DND-41 (cell line): ENCODE data around the gene TXNDC11.

Source experiments
- ATAC-seq: fragments of 200-7000 bp; cut with Tn5 transposase; 3 replicates; pipeline ENCODE4 v1.9.1; 2021; ENCODE audit warnings: low read depth; ENCODE audit not compliant: insufficient read depth
- DNase-seq: peaks from one replicate; pipeline ENCODE4 v3.0.0-alpha.2; 2020
- H2AFZ ChIP-seq: 2 replicates; pipeline ENCODE4 v1.6.0; 2012; ENCODE audit warnings: low read depth, low read length
- H3K27ac ChIP-seq: 2 replicates; pipeline ENCODE4 v1.5.1; 2012; ENCODE audit warnings: low read length, inconsistent platforms
- H3K27me3 ChIP-seq: fragments of 200-600 bp; sonication (generic); 2 replicates; pipeline ENCODE4 v1.6.0; 2012; ENCODE audit warnings: low read length, mild to moderate bottlenecking, inconsistent platforms; ENCODE audit not compliant: insufficient read depth, poor library complexity
- H3K36me3 ChIP-seq: 2 replicates; pipeline ENCODE4 v1.5.1; 2012; ENCODE audit warnings: low read length, inconsistent platforms; ENCODE audit not compliant: insufficient read depth
- H3K4me1 ChIP-seq: 2 replicates; pipeline ENCODE4 v1.5.1; 2012; ENCODE audit warnings: mild to moderate bottlenecking, low read length; ENCODE audit not compliant: insufficient read depth
- H3K4me2 ChIP-seq: 2 replicates; pipeline ENCODE4 v1.6.0; 2012; ENCODE audit warnings: mild to moderate bottlenecking, moderate library complexity, low read length, inconsistent platforms; ENCODE audit not compliant: insufficient read depth
- H3K4me3 ChIP-seq, 2 experiments: fragments of 200-600 bp in 1 of 2; shearing (Covaris generic) in 1 of 2; 2 replicates each; pipeline ENCODE4 v1.5.1; 2012 to 2016; ENCODE audit warnings: inconsistent platforms in 2 of 2, low read length in 2 of 2, mild to moderate bottlenecking in 2 of 2, low read depth in 1 of 2, moderate library complexity in 1 of 2
- H3K79me2 ChIP-seq: 2 replicates; pipeline ENCODE4 v1.6.0; 2012; ENCODE audit warnings: low read length, inconsistent platforms; ENCODE audit not compliant: insufficient read depth
- H3K9ac ChIP-seq: 2 replicates; pipeline ENCODE4 v1.6.0; 2012; ENCODE audit warnings: low read depth, mild to moderate bottlenecking, inconsistent platforms, low read length, moderate library complexity
- H3K9me3 ChIP-seq: 2 replicates; pipeline ENCODE4 v1.5.1; 2012; ENCODE audit warnings: low read length, moderate library complexity, mild to moderate bottlenecking, inconsistent platforms; ENCODE audit not compliant: insufficient read depth, severe bottlenecking
- H4K20me1 ChIP-seq: 2 replicates; pipeline ENCODE4 v1.6.0; 2012; ENCODE audit warnings: low read length; ENCODE audit not compliant: insufficient read depth
- EZH2 ChIP-seq: IDR thresholded peaks from 3 replicates; pipeline ENCODE4 v1.6.1; 2012; ENCODE audit warnings: borderline replicate concordance, low read depth, mild to moderate bottlenecking, moderate library complexity, low read length, inconsistent platforms; ENCODE audit not compliant: severe bottlenecking
- TF ChIP-seq, protein P1 (sequence below): IDR thresholded peaks from 2 replicates; pipeline ENCODE4 v1.5.1; 2012; ENCODE audit warnings: borderline replicate concordance, low read length, moderate library complexity, mild to moderate bottlenecking; ENCODE audit not compliant: poor library complexity, severe bottlenecking; ENCODE audit errors: extremely low read depth

The TXNDC11 gene

DNA sequence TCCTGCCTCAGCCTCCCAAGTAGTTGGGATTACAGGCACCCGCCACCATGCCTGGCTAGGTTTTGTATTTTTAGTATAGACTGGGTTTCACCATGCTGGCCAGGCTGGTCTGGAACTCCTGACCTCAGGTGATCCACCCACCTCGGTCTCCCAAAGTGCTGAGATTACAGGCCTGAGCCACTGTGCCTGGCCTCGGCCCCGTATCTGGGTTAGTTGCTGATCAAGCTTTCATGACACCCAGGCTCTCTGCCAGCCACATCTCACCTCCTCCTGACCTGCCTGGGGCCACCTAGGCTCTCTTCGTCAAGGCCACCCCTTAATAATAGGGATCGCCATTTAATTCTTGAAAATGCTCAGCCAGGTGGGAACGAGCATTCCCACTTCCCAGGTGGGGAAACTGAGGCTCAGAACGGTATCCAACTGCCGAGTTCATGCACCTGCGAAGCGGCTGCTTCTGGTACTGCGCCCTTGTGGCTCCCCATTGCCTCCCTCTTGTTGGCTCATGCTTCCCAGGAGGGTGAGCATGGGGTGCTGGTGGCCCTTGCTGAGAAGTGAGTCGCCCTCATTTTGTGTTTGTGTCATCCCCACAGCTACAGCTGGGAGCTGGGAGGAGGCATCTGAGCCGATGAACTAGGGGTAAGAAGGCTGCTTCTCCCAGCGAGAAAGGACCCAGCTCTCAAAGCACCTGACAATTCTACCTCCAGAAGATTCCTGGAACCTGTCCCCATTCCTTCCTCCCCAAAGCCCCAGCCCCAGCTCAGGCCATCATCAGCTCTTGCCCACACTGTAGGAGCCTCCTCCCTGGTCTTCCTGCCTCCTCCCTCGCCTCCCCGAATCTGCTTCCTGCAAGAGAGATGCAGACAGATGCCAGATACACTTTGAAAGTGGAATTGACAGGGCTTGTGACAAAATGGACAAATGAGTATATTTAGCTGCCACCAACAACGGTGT, 91.7 kb downstream of the TXNDC11 start:
- Histone ChIP-seq H3K27me3 (no peaks in the 10 kb centered on the region), H4K20me1 (no peaks in the 10 kb centered on the region), H3K9ac (no peak overlapping the region), H3K4me1 (peaks cover 25% of the 10 kb centered on the region), H3K36me3 (no peaks in the 10 kb centered on the region), H3K4me3 (no peak overlapping the region), H2AFZ (no peak overlapping the region), H3K27ac (no peak overlapping the region), H3K79me2 (no peaks in the 10 kb centered on the region), H3K9me3 (no peaks in the 10 kb centered on the region), H3K4me2 (no peak overlapping the region)
- no peak for TF ChIP-seq EZH2
- TF ChIP-seq, protein P1, sequence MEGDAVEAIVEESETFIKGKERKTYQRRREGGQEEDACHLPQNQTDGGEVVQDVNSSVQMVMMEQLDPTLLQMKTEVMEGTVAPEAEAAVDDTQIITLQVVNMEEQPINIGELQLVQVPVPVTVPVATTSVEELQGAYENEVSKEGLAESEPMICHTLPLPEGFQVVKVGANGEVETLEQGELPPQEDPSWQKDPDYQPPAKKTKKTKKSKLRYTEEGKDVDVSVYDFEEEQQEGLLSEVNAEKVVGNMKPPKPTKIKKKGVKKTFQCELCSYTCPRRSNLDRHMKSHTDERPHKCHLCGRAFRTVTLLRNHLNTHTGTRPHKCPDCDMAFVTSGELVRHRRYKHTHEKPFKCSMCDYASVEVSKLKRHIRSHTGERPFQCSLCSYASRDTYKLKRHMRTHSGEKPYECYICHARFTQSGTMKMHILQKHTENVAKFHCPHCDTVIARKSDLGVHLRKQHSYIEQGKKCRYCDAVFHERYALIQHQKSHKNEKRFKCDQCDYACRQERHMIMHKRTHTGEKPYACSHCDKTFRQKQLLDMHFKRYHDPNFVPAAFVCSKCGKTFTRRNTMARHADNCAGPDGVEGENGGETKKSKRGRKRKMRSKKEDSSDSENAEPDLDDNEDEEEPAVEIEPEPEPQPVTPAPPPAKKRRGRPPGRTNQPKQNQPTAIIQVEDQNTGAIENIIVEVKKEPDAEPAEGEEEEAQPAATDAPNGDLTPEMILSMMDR, result no peak
- no peak for ATAC-seq
- DNase-seq, result no peak

DNA sequence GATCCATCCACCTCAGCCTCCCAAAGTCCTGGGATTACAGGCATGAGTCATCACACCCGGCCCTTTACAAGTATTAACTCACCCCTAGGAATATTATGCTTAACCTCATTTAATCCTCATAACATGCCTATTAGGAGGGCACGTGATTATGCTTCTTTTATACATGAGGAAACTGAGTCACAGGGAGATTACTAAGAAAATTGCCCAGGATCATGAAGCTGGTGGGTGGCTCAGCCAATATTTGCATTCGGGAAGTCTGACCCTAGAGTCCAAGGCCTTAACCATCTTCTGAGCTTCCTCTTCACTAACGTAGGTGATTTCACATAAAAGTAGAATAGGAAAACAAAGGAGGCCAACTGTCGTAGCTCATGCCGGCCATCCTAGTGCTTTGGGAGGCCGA, 93.4 kb downstream of the TXNDC11 start:
- peaks cover 13% of the 10 kb centered on the region for H3K4me1 ChIP-seq
- no peak overlapping the region for H3K27ac ChIP-seq
- H3K4me3 ChIP-seq, result no peak overlapping the region
- no peaks in the 10 kb centered on the region for H3K79me2 ChIP-seq
- no peak for TF ChIP-seq EZH2
- TF ChIP-seq, protein P1, result no peak
- H3K27me3 ChIP-seq, result no peaks in the 10 kb centered on the region
- ATAC-seq (no peak), DNase-seq (no peak)
- no peaks in the 10 kb centered on the region for H4K20me1 ChIP-seq
- no peaks in the 10 kb centered on the region for H3K9me3 ChIP-seq
- H2AFZ ChIP-seq, result no peak overlapping the region
- H3K9ac ChIP-seq, result no peak overlapping the region
- no peaks in the 10 kb centered on the region for H3K36me3 ChIP-seq
- no peak overlapping the region for H3K4me2 ChIP-seq

DNA sequence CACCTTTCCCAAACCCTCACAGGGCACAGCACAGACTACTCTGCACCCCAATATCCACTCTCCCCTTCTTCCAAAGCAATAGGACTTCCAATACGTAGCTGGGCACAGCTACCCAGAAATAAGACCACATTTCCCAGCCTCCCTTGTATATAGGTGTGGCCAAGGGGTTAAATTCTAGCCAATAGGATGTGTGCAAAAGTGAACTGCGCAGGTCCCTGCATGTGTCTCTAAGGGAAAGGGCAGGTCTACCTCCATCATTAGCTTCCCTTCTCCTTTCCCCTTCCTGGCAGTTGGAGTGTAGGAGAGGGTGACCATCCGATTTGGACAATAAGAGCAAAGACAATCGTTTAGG, 99.9 kb downstream of the TXNDC11 start:
- no peak for TF ChIP-seq EZH2
- TF ChIP-seq, protein P1, result no peak
- Histone ChIP-seq H3K36me3 (no peaks in the 10 kb centered on the region), H3K79me2 (no peaks in the 10 kb centered on the region), H3K4me1 (no peaks in the 10 kb centered on the region), H3K27ac (no peak overlapping the region), H3K27me3 (no peaks in the 10 kb centered on the region), H4K20me1 (no peaks in the 10 kb centered on the region), H3K9me3 (no peaks in the 10 kb centered on the region), H3K4me3 (no peak overlapping the region), H3K4me2 (no peak overlapping the region), H2AFZ (no peak overlapping the region), H3K9ac (no peak overlapping the region)
- ATAC-seq (no peak), DNase-seq (no peak)
